HuH-7 (cell line): ENCODE measurements around the gene UBASH3B.

Experiments
- DNase-seq: peaks from one replicate; pipeline ENCODE4 v3.0.0; 2011; ENCODE audit warnings: low spot score

UBASH3B gene

DNA sequence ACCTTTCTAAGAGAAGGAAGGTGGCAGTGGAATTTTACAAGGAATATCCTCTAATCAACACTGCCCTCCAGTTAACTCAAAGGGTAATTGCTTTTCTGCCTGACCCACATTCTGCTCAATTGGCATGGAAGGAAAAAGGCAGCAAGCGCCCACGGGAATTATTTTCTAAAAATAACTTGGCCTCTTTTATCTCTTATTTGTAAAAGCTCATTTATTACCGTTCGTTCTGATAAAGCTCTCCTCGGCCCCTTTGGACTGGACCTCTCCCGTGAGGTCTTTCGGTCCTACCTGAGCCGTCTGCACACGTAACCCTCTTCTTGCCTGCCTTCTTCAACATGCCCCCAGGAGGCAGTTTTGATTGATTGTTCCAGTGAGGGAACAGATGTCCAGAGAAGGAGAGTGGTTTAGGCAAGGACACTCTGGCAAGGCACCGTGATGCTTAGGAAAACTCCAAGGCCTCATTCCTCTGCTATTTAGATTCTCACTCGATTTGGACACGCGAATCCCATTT lies 129.6 kb downstream of the UBASH3B start:
- no peak for DNase-seq

- DNase-seq, result no peak
These were observed 131.4 kb downstream of the UBASH3B start for GRCh38 chr11:122786896-122787295.

GRCh38 chr11:122788781-122789535 lies 133.4 kb downstream of the UBASH3B start:
- DNase-seq, result no peak

- DNase-seq, result no peak
These were observed 134.4 kb downstream of the UBASH3B start for GRCh38 chr11:122789907-122790306.

DNA sequence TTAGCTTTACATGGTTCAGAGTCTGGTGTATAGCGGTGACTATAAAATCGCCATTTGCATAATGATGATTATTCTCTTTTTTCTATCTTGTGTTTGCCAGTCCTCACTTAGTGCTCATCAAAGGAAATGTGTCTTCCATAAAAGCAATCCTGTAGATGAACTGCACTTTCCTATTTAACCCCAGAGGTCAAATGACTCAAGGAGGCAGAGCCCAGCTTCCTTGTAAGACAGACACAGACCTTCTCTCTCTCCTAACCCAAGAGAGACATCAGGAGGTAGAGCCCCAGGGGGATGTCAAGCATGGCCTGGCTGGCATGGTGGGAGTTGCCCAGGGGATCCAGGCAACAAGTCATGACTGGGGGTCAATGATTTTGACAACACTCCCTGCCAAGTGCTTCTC lies 135.9 kb downstream of the UBASH3B start:
- no peak for DNase-seq

DNA sequence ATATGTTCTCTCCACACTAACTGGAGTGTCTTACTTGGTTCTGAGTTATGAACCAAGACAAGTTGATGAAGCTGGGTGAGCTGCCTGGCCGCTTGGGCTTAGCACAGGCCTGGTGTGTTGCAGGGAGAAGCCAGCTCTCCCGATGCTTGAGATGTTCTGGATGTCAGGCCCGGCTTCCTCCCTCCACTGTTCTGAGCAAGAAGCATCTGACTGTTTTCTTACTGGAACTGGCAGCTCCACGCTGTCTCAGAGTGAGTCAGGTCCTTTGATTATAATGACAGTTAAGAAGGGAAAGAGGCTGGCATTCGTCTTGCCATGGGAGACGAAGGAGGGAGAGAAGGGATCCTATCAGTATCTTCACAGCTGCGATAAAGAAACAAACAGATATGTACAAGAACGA lies 136.3 kb downstream of the UBASH3B start:
- DNase-seq, result no peak

DNA sequence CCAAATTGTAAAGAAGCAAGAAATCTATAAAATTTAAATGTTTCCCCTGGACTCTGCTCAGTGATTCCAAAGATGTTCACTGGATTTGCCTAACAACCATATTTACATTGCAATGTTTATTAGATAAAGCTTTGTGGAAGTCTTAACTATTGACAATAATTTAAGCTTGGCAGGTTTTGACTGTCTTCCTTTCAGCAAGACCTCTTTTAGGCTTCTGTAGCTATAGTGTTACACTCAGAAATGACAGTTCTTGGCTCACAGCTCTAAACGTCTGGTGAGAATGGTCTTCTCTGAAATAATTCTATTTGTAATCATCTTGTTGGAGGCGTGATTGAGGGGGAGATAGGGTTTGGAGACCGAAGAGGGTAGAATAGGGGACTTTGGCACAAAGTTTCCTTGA lies 138.0 kb downstream of the UBASH3B start:
- DNase-seq, result no peak

DNA sequence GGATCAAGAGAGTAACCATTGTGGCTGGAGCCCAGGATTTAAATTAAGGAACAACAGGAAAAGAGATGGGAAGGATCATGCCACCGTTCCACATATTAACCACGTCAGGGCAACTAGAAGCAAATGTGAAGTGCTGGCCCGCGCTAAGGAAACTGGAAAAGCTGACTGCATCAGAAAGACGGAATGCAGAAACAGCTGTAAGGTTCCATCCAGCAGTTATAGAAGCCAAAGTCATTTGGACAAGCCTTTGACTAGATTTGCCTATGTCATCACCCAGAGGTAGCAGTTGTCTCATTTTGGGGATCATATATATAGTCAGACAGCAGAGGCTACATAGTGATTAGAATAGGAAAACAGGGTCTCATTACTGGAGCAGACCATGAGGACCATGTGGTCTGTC lies 139.8 kb downstream of the UBASH3B start:
- DNase-seq, result no peak

GRCh38 chr11:122796128-122796717 lies 140.7 kb downstream of the UBASH3B start:
- DNase-seq, result peak; percentile 34

DNA sequence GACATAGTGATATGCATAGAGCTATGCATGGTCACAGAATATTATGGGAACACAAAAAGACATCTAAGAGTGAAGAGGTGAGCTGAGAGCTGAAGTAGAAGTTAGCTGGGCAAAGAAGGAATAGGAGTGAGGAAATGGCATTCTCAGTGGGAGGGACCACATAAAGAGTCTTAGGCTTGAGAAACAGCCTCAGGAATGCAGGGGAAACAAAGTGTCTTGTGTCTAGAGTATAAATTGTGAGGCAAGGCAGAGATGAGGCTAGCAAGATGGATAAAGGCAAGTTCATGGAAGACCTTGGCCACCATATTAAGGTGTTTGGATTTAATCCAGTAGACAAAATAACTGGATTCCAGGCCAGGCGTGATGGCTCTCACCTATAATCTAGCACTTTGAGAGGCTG lies 142.1 kb downstream of the UBASH3B start:
- no peak for DNase-seq

- DNase-seq, result no peak
These were observed 144.0 kb downstream of the UBASH3B start for GRCh38 chr11:122799406-122800105.

DNA sequence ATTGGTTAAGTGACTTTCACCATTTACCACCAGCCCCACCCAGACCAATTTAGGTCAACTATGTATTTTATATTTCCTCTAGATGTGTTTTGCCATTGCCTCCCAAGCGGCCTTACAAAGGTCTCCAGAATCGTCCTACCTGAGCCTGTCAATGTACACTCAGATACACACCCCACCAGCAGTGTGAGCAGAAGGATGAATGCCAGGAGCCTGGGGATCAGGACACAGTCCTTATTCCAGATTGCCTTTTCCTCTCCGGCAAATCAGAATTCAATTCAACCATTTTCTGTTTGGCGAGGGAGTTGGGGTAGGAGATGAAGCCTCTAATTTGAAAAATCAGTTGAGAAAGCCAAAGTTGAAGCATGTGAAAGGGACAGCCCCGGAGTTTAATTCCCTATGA lies 147.4 kb downstream of the UBASH3B start:
- DNase-seq, result no peak

GRCh38 chr11:122803306-122803705 lies 147.8 kb downstream of the UBASH3B start:
- DNase-seq, result no peak

DNA sequence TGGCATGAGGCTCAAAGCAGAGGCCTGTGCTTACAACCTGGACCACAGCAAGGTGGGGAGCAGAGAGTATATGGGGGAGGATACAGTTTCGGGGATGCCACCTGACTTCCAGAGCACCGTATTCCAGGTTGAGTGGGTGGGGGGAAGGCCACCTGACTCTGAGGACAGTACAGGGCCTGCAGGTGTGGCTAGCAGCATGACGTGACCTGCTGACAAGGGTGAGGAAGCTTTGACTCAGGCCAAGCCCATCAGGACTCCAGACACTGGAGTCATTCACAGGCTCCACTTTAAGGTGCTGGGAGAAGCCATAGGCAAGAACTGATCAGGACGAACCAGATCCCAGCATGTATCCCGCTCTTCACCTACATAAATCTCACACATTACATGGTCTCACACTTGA lies 148.2 kb downstream of the UBASH3B start:
- DNase-seq, result no peak

- DNase-seq, result no peak
These were observed 148.6 kb downstream of the UBASH3B start for GRCh38 chr11:122804161-122804560.

- no peak for DNase-seq
These were observed 149.3 kb downstream of the UBASH3B start for GRCh38 chr11:122804796-122805195.

GRCh38 chr11:122807731-122808477 lies 152.4 kb downstream of the UBASH3B start:
- DNase-seq, result no peak

GRCh38 chr11:122808478-122808869 lies 153.0 kb downstream of the UBASH3B start:
- DNase-seq, result no peak

DNA sequence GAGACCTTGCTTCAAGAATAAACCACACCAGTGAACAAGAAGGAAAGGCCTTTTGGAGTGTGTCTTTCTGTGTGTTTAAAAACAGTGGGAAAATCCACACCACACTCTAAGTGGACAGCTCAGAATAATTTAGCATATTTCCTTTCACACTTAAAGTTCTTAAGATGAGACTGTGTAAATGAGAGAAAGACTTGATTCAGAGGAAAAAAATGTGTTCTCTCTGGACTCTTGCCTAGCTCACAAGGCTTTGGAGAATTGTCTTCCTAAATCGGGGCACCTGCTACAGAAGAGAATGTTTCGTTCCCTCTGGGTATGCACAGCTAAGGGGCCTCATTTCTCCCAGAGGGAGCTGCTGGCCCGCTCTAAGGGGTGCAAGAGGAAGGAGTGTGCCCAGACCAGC lies 154.3 kb downstream of the UBASH3B start:
- no peak for DNase-seq

DNA sequence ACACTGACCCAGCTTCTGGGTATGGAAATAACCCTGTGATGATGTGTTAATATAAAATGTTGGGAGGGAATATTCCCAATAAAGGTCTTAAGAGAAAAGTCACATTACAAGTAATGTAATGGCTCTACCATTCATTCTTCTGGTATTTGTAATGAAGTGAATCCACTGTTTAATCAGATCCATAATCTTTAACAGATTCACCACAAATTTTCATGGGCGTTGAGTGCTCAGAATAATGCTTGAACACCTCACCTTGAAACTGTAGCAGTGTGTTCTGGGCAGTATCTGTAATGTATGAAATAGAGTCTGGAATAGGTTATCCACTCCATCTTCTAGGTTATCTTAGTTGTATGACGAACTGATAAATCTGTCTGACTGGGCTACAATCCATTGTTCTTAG lies 156.2 kb downstream of the UBASH3B start:
- DNase-seq, result no peak

- no peak for DNase-seq
These were observed 157.1 kb downstream of the UBASH3B start for GRCh38 chr11:122812638-122813037.

DNA sequence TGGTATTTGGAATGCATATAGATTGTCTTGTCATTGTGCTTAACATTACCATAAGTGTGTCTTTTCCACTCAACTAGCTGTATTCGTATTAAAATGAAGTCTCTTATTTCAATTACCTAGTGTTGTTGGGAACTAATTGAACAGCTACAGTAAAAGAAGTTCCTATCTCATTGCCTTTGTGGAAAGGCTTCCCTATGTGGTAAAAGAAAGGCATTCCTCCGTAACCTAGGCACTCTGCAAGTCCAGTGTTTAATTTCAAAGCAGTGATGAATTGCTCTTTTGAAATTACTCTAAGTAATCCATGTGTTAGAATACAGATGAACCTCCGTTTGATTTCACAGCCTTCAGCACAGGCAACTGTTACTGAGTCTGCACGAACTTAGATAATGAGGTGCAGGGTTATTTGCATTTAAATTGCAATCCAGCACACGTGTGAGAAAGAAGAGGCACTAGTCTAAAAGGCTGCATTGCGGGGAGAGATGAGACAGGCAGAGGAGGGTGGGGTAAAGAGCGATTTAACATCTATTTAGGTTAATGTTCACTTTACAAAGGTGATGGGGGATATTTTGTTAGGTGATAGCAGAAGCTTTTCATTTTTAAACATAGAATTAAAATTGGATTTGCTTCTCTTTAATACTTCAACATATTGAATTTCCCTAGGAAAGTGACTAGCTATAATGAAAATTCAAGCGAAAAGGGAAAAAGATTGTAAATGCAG lies 157.8 kb downstream of the UBASH3B start:
- DNase-seq, result no peak
